GM12875 (cell line): Measurements from ENCODE around the gene PWWP2A.
A peak's percentile ranks its signal among the peaks of the same experiment; 100 is the strongest.
"Not testable (repeated sequence)": the region's sequence is repeated elsewhere in the genome, so short reads cannot be mapped to it uniquely, and the experiment has no call there.

Experiments used
- H3K4me3 ChIP-seq: one replicate; pipeline ENCODE4 v1.5.1; 2011; ENCODE audit warnings: low read depth, low read length, control low read depth
- CTCF ChIP-seq: IDR thresholded peaks from 2 replicates; pipeline ENCODE4 v1.5.1; 2011; ENCODE audit warnings: low read depth, mild to moderate bottlenecking, control low read depth, inconsistent platforms, low read length, moderate library complexity, borderline replicate concordance; ENCODE audit not compliant: insufficient read depth

PWWP2A gene

GRCh38 chr5:160161626-160162025, 42.4 kb upstream of the PWWP2A start:
- no peak overlapping the region for H3K4me3 ChIP-seq
- TF ChIP-seq CTCF, result no peak

GRCh38 chr5:160160875-160161274, 41.6 kb upstream of the PWWP2A start:
- not testable (repeated sequence) for H3K4me3 ChIP-seq

DNA sequence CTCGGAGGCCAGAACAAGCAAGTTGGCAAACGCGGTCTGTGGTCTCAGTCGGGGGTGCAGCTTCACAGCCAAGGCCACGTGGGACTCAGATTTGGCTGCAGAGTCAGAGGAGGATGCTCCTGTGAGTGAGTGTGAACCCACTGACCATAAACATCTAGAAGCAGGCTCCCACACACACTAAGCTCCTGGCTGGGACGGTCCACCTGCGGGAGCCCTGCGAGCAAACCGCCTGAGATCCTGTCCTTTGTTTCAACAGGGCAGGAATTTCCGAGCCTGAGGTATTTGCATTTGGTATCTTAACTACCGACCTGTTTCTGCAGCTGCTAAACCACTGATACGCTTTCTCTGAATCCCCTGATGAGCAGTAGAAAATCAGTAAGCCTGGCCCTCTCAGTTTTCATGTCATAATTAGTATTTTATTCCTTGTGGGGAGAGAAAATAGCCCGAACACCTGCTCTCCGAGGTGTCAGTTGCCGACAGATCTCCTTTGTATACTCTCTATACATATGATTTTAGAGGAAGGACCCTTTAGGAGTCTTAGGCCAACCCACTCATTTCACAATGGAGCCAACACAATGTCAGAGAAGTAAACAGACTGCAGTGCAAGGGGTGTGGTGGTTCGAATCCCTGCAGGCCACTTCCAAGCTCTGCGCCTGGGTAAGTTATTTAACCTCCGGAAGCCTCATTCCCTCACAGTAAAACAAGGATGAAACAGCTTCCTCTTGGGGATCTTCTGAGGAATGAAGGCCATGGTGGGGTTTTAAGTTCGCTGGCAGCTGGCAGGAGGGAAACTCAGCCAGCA, 40.9 kb upstream of the PWWP2A start:
- TF ChIP-seq CTCF, result no peak

DNA sequence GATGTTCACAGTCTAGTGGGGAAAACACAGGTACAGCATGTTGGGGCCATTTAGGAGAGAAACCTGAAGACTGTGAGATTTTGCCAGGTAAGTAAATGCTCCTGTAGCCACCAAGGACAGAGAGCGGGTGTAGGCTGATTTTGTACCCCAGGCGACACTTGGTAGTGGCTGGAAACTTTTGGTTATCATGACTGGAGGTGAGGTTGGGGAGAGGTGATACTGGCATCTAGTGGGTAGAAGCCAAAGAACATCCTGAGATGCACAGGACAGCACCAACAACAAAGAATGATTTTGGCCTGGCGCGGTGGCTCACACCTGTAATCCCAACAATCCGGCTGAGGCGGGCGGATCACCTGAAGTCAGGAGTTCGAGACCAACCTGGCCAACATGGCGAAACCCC, 38.8 kb upstream of the PWWP2A start:
- H3K4me3 ChIP-seq, result no peak overlapping the region

More for the DNA sequence above, 40.9 kb upstream of the PWWP2A start:
- H3K4me3 ChIP-seq, result no peak overlapping the region

GRCh38 chr5:160155017-160155750, 35.9 kb upstream of the PWWP2A start:
- no peak for TF ChIP-seq CTCF
- H3K4me3 ChIP-seq, result no peak overlapping the region

More for the DNA sequence above, 38.8 kb upstream of the PWWP2A start:
- TF ChIP-seq CTCF, result peak; percentile 14; the same call in 1 of the 2 replicates

- no peak for TF ChIP-seq CTCF
- H3K4me3 ChIP-seq, result no peak overlapping the region
Measured at GRCh38 chr5:160152901-160153300, 33.7 kb upstream of the PWWP2A start.

- TF ChIP-seq CTCF, result no peak
Measured at GRCh38 chr5:160152287-160152686, 33.0 kb upstream of the PWWP2A start.

More at GRCh38 chr5:160152287-160152686, 33.0 kb upstream of the PWWP2A start:
- H3K4me3 ChIP-seq, result no peak overlapping the region
